ENCODE data around the gene FAM193A.

Gene FAM193A

DNA sequence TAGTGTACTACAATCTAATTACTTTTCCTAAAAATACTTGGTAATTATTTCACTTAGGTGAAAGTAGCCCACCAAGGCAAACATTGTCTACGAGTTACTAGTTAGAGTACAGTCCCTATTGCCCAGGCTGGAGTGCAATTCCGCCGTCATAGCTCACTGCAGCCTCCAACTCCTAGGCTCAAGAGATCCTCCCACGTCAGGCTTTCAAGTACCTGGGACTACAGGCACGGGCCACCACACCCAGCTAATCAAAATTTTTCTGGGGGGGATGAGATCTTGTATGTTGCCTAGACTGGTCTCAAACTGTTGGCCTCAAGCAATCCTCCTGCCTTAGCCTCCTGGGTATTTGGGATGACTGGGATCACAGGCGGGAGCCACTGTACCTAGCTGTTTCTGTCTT is 21.9 kb downstream of the FAM193A start:
- no peak for DNase-seq (ENCODE audit: low read depth in 1 of 2, low spot score in 1 of 2)
- TF ChIP-seq POLR2AphosphoS5 (IDR thresholded peaks at IDR 0.05; ENCODE audit: low read depth): no peak
- TF ChIP-seq GABPA (IDR thresholded peaks at IDR 0.05; ENCODE audit: low read depth): no peak
- no peak for TF ChIP-seq SPI1 (IDR thresholded peaks at IDR 0.05; ENCODE audit: borderline replicate concordance, low read depth)
- TF ChIP-seq REST (IDR thresholded peaks at IDR 0.05; ENCODE audit: insufficient replicate concordance, low read depth): no peak
- TF ChIP-seq, protein P1, sequence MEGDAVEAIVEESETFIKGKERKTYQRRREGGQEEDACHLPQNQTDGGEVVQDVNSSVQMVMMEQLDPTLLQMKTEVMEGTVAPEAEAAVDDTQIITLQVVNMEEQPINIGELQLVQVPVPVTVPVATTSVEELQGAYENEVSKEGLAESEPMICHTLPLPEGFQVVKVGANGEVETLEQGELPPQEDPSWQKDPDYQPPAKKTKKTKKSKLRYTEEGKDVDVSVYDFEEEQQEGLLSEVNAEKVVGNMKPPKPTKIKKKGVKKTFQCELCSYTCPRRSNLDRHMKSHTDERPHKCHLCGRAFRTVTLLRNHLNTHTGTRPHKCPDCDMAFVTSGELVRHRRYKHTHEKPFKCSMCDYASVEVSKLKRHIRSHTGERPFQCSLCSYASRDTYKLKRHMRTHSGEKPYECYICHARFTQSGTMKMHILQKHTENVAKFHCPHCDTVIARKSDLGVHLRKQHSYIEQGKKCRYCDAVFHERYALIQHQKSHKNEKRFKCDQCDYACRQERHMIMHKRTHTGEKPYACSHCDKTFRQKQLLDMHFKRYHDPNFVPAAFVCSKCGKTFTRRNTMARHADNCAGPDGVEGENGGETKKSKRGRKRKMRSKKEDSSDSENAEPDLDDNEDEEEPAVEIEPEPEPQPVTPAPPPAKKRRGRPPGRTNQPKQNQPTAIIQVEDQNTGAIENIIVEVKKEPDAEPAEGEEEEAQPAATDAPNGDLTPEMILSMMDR (IDR thresholded peaks at IDR 0.05; ENCODE audit: insufficient read depth, low read length): no peak
- Histone ChIP-seq H3K4me3 (replicated peaks; ENCODE audit: insufficient read depth, low read length) (no peak overlapping the region), H3K27me3 (ENCODE audit: insufficient read depth, poor library complexity, severe bottlenecking) (no peaks in the 10 kb centered on the region), H3K27ac (replicated peaks) (no peak overlapping the region)

- Histone ChIP-seq H3K27ac (replicated peaks) (no peak overlapping the region), H3K27me3 (ENCODE audit: insufficient read depth, poor library complexity, severe bottlenecking) (no peaks in the 10 kb centered on the region), H3K4me3 (replicated peaks; ENCODE audit: insufficient read depth, low read length) (no peak overlapping the region)
- TF ChIP-seq SPI1 (IDR thresholded peaks at IDR 0.05; ENCODE audit: borderline replicate concordance, low read depth) (no peak), POLR2AphosphoS5 (IDR thresholded peaks at IDR 0.05; ENCODE audit: low read depth) (no peak)
- no peak for DNase-seq (ENCODE audit: low read depth in 1 of 2, low spot score in 1 of 2)
Observed at GRCh38 chr4:2560167-2560566, 23.7 kb downstream of the FAM193A start.

GRCh38 chr4:2565533-2565932 is 29.1 kb downstream of the FAM193A start:
- Histone ChIP-seq H3K27ac (replicated peaks) (no peak overlapping the region), H3K27me3 (ENCODE audit: insufficient read depth, poor library complexity, severe bottlenecking) (no peaks in the 10 kb centered on the region), H3K4me3 (replicated peaks; ENCODE audit: insufficient read depth, low read length) (no peak overlapping the region)
- TF ChIP-seq GABPA (IDR thresholded peaks at IDR 0.05; ENCODE audit: low read depth) (no peak), POLR2AphosphoS5 (IDR thresholded peaks at IDR 0.05; ENCODE audit: low read depth) (no peak), SPI1 (IDR thresholded peaks at IDR 0.05; ENCODE audit: borderline replicate concordance, low read depth) (no peak), REST (IDR thresholded peaks at IDR 0.05; ENCODE audit: insufficient replicate concordance, low read depth) (no peak)
- TF ChIP-seq, protein P1 (IDR thresholded peaks at IDR 0.05; ENCODE audit: insufficient read depth, low read length): no peak
- no peak for DNase-seq (ENCODE audit: low read depth in 1 of 2, low spot score in 1 of 2)

- no peak for DNase-seq (ENCODE audit: low read depth in 1 of 2, low spot score in 1 of 2)
- TF ChIP-seq SPI1 (IDR thresholded peaks at IDR 0.05; ENCODE audit: borderline replicate concordance, low read depth): no peak
- no peak for TF ChIP-seq POLR2AphosphoS5 (IDR thresholded peaks at IDR 0.05; ENCODE audit: low read depth)
- TF ChIP-seq, protein P1 (IDR thresholded peaks at IDR 0.05; ENCODE audit: insufficient read depth, low read length): no peak
- Histone ChIP-seq H3K4me3 (replicated peaks; ENCODE audit: insufficient read depth, low read length) (no peak overlapping the region), H3K27me3 (ENCODE audit: insufficient read depth, poor library complexity, severe bottlenecking) (no peaks in the 10 kb centered on the region), H3K27ac (replicated peaks) (no peak overlapping the region)
Observed at GRCh38 chr4:2570036-2570435, 33.6 kb downstream of the FAM193A start.
